ENCODE results near the gene NCR3LG1.

The NCR3LG1 gene

GRCh38 chr11:17333799-17334586 is 17.6 kb upstream of the NCR3LG1 start:
- ChIA-PET POLR2A (no interaction called here), CTCF (interaction anchor here (1.1 to 1.7 kb wide), 6 partner anchors 9 to 194 kb away, joined by 3 to 5 read pairs (median 3); no protein-coding TSS in a partner anchor)
- TF ChIP-seq CTCF (IDR thresholded peaks at IDR 0.05; ENCODE audit: control extremely low read depth, extremely low read depth, low read depth, missing control alignments), result no peak
- DNase-seq (ENCODE audit: extremely low spot score), result no peak

GRCh38 chr11:17343257-17343656 is 8.3 kb upstream of the NCR3LG1 start:
- POLR2A ChIA-PET, result no interaction called here

GRCh38 chr11:17343907-17344306 is 7.7 kb upstream of the NCR3LG1 start:
- CTCF ChIA-PET, result no interaction called here
- DNase-seq (ENCODE audit: extremely low spot score), result no peak
- POLR2A ChIA-PET, result no interaction called here
- TF ChIP-seq CTCF (IDR thresholded peaks at IDR 0.05; ENCODE audit: control extremely low read depth, extremely low read depth, low read depth, missing control alignments), result no peak

More at GRCh38 chr11:17343257-17343656, 8.3 kb upstream of the NCR3LG1 start:
- CTCF ChIA-PET, result no interaction called here
- TF ChIP-seq CTCF (IDR thresholded peaks at IDR 0.05; ENCODE audit: control extremely low read depth, extremely low read depth, low read depth, missing control alignments), result no peak
- no peak for DNase-seq (ENCODE audit: extremely low spot score)

GRCh38 chr11:17347676-17348075 is 3.9 kb upstream of the NCR3LG1 start:
- POLR2A ChIA-PET, result no interaction called here
- TF ChIP-seq CTCF (IDR thresholded peaks at IDR 0.05; ENCODE audit: control extremely low read depth, extremely low read depth, low read depth, missing control alignments), result no peak
- CTCF ChIA-PET, result interaction anchor here (1.6 to 2.5 kb wide), 2 partner anchors 18 to 36 kb away, joined by 4 to 13 read pairs; no protein-coding TSS in a partner anchor
- no peak for DNase-seq (ENCODE audit: extremely low spot score)

GRCh38 chr11:17350455-17351171 is 987 bp upstream of the NCR3LG1 start:
- no peak for DNase-seq (ENCODE audit: extremely low spot score)
- TF ChIP-seq CTCF (IDR thresholded peaks at IDR 0.05; ENCODE audit: control extremely low read depth, extremely low read depth, low read depth, missing control alignments), result no peak
- ChIA-PET POLR2A (no interaction called here), CTCF (no interaction called here)

GRCh38 chr11:17351172-17351509 is 459 bp upstream of the NCR3LG1 start:
- ChIA-PET CTCF (no interaction called here), POLR2A (no interaction called here)
- TF ChIP-seq CTCF (IDR thresholded peaks at IDR 0.05; ENCODE audit: control extremely low read depth, extremely low read depth, low read depth, missing control alignments), result no peak
- no peak for DNase-seq (ENCODE audit: extremely low spot score)

Data from GM10248 (cell line).